Renal pelvis (tissue), 4 donors: Measurements from ENCODE around the gene CFAP300. TPM values are rescaled to one million over a fixed set of nuclear protein-coding genes. Genes with fewer than 3 reads are reported as not detected.

Experiments
- DNase-seq: peaks from one replicate; pipeline ENCODE4 v3.0.0-alpha.2; 2013
- polyA plus RNA-seq, 3 donors: library from polyadenylated mRNA; unstranded; fragments of 120-200 nt; gene quantifications; one replicate each; pipeline ENCODE4 v1.2.1, GENCODE V29; 2013; ENCODE audit not compliant: insufficient read length in 3 of 3

CFAP300 gene
- polyA plus RNA-seq, 3 donors: 4.3 to 6.8 (median 5.6) TPM

DNA sequence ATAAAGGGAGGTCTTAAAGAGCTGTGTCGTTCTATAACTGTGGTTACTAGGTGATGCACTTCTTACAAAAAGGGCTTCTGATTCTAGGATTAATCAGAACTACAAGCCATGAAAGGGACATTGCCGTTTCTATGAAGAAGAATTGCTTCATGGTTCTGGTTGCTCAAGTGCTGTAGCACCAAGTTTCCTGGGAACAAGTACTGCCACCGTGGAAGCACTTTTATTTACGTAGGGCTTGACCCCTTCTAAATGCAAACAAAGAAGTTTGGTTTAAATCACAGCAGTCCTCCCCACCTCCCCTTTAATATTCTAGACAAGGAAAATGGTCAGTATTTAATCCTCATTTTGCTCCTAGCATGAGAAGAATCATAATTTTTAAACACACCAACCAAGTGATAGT lies 72.8 kb downstream of the CFAP300 start:
- DNase-seq: no peak

DNA sequence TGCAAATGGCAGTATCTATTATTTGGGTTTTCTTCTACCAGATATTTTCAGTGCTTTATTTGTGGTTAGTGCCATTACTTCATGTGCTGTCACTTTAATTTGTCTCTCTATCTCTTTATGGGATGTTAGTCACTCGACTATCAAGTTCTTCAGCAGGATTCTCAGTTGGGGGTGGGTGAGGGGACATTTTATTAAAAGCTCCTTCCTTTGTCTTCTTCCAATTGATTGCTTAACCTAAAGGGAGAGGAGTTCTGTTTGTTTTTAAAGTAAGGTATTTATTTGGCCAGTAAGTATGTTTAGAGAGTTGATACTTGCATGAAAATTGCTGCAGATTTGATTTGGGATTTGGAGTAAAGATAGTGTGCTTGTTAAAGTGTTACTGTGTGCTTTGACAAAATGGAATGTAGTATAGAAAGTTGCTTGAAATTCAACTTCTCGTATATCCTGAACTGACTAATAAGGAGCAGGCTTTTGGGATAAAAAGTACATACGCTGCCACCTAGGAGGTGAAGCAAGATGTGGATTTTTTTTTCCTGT lies 73.3 kb downstream of the CFAP300 start:
- no peak for DNase-seq

DNA sequence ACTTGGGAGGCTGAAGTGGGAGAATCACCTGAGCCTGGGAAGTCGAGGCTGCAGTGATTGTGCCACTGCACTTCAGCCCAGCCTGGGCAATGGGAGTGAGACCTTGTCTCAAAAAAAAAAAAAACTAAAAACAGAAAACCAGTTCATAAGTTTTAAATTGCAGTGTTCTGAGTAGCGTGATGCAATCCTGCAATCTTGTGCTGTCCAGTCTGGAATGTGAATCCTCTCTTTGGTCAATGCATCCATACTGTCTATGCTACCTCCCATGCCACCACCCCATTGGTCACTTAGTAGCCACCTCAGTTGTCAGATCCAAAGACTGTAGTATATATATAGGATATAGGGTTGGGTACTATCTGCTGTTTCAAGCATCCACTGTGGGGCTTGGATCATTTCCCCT lies 74.1 kb downstream of the CFAP300 start:
- no peak for DNase-seq

Other genes starting within 250 kb of the CFAP300 start
- gene CEP126, start 132.4 kb upstream of the CFAP300 start, polyA plus RNA-seq: 1 to 10 TPM; 2.9 to 7.3 (median 5.8) TPM
- under 1 TPM in 1 of 3 donors, not detected in 2; 0.19 TPM for gene ANGPTL5, start 130.9 kb upstream of the CFAP300 start, polyA plus RNA-seq
- gene YAP1, start 63.0 kb downstream of the CFAP300 start, polyA plus RNA-seq: 100 to 1,000 TPM; 171 to 191 (median 190) TPM